Left colon (tissue), 2 donors: ENCODE data around the gene CDH7. TPM values are rescaled to one million over a fixed set of nuclear protein-coding genes. Genes with fewer than 3 reads are reported as not detected.

Experiments
- ATAC-seq: fragments of 200-7000 bp; cut with Tn5 transposase; one replicate; pipeline ENCODE4 v1.9.1; 2020; ENCODE audit warnings: mild to moderate bottlenecking, moderate library complexity
- DNase-seq, 2 donors: peaks; one replicate each; pipeline ENCODE4 v3.0.0-alpha.2; 2020
- intact Hi-C, 2 donors: fragments of 100-400 bp; cut with DNase I in 1 of 2; cut with micrococcal nuclease in 1 of 2; formaldehyde crosslinking; loops; one replicate each; pipeline versions ENCODE4 v1.11.2 to v1.14.0; 2022; cut with DNase I, micrococcal nuclease
- total RNA-seq, 2 donors: library from RNA; stranded (reverse); fragmentation: NEBNext Ultra II Directional; extraction: Animal tissue kit (Norgen Biotek cat#: 25700); gene quantifications; one replicate each; pipeline ENCODE4 v1.2.1, GENCODE V29; 2021
- donor health status: DM: no; HTN: no; CAD: no.
- donor health status: DM: yes; HTN: yes; CAD: no.

CDH7 gene
- total RNA-seq, 2 donors from 2014 or later = not detected

- DNase-seq = no peak
- ATAC-seq = no peak
- intact Hi-C loops = no loop called here
These were observed 11.7 kb downstream of the CDH7 start for GRCh38 chr18:65762556-65762955.

- DNase-seq (no peak), ATAC-seq (no peak)
These were observed 16.6 kb downstream of the CDH7 start for GRCh38 chr18:65767406-65767805.

GRCh38 chr18:65768120-65768778, 17.4 kb downstream of the CDH7 start:
- ATAC-seq = no peak
- no peak for DNase-seq
- intact Hi-C loops = no loop called here

More at GRCh38 chr18:65767406-65767805, 16.6 kb downstream of the CDH7 start:
- intact Hi-C loops = no loop called here

GRCh38 chr18:65769652-65770051, 18.8 kb downstream of the CDH7 start:
- DNase-seq = no peak
- intact Hi-C loops = no loop called here
- no peak for ATAC-seq

- no peak for ATAC-seq
- intact Hi-C loops = no loop called here
- no peak for DNase-seq
These were observed 35.7 kb downstream of the CDH7 start for GRCh38 chr18:65786474-65786873.

- DNase-seq (peak in 1 of 2 donors; percentile 6), ATAC-seq (peak; percentile 43)
- intact Hi-C loops = no loop called here
These were observed 37.6 kb downstream of the CDH7 start for GRCh38 chr18:65788373-65788772.

- ATAC-seq = no peak
- no peak for DNase-seq
- intact Hi-C loops = no loop called here
These were observed 39.8 kb downstream of the CDH7 start for GRCh38 chr18:65790604-65791003.

GRCh38 chr18:65791719-65792118, 40.9 kb downstream of the CDH7 start:
- ATAC-seq = no peak
- intact Hi-C loops = no loop called here
- no peak for DNase-seq

GRCh38 chr18:65792456-65793074, 41.8 kb downstream of the CDH7 start:
- intact Hi-C loops = no loop called here
- ATAC-seq (no peak), DNase-seq (no peak)

GRCh38 chr18:65808759-65809158, 57.9 kb downstream of the CDH7 start:
- intact Hi-C loops = no loop called here
- no peak for ATAC-seq
- no peak for DNase-seq

- DNase-seq = no peak
- no peak for ATAC-seq
- intact Hi-C loops = no loop called here
These were observed 60.5 kb downstream of the CDH7 start for GRCh38 chr18:65811307-65811706.

GRCh38 chr18:65815506-65815905, 64.7 kb downstream of the CDH7 start:
- intact Hi-C loops = no loop called here
- no peak for ATAC-seq
- DNase-seq = no peak

- no peak for DNase-seq
- no peak for ATAC-seq
- intact Hi-C loops = no loop called here
These were observed 66.4 kb downstream of the CDH7 start for GRCh38 chr18:65817178-65817577.

- intact Hi-C loops = no loop called here
- no peak for ATAC-seq
- no peak for DNase-seq
These were observed 71.1 kb downstream of the CDH7 start for GRCh38 chr18:65821911-65822310.

- no peak for ATAC-seq
- intact Hi-C loops = no loop called here
- no peak for DNase-seq
These were observed 72.0 kb downstream of the CDH7 start for GRCh38 chr18:65822826-65823225.

GRCh38 chr18:65827444-65827843, 76.6 kb downstream of the CDH7 start:
- no peak for DNase-seq
- intact Hi-C loops = no loop called here
- ATAC-seq = no peak

- intact Hi-C loops = no loop called here
- no peak for DNase-seq
These were observed 85.1 kb downstream of the CDH7 start for GRCh38 chr18:65835881-65836280.

GRCh38 chr18:65846107-65846506, 95.3 kb downstream of the CDH7 start:
- ATAC-seq (no peak), DNase-seq (no peak)
- intact Hi-C loops = no loop called here

More at GRCh38 chr18:65835881-65836280, 85.1 kb downstream of the CDH7 start:
- ATAC-seq = no peak

GRCh38 chr18:65852273-65852672, 101.5 kb downstream of the CDH7 start:
- DNase-seq (no peak), ATAC-seq (no peak)
- intact Hi-C loops = no loop called here

- no peak for ATAC-seq
- DNase-seq = no peak
- intact Hi-C loops = no loop called here
These were observed 108.3 kb downstream of the CDH7 start for GRCh38 chr18:65859075-65859474.

- ATAC-seq (no peak), DNase-seq (no peak)
- intact Hi-C loops = no loop called here
These were observed 118.7 kb downstream of the CDH7 start for GRCh38 chr18:65869527-65869926.
